Measurements from ENCODE around the gene KIF14. TPM values are rescaled to one million over a fixed set of nuclear protein-coding genes. Genes with fewer than 3 reads are reported as not detected.

Gene KIF14
- total and polyA plus RNA-seq, 2 of the 13 experiments (the other 11 are each of a cell fraction or from before 2014, with no cell fraction given) = 3.3 to 11.2 TPM

DNA sequence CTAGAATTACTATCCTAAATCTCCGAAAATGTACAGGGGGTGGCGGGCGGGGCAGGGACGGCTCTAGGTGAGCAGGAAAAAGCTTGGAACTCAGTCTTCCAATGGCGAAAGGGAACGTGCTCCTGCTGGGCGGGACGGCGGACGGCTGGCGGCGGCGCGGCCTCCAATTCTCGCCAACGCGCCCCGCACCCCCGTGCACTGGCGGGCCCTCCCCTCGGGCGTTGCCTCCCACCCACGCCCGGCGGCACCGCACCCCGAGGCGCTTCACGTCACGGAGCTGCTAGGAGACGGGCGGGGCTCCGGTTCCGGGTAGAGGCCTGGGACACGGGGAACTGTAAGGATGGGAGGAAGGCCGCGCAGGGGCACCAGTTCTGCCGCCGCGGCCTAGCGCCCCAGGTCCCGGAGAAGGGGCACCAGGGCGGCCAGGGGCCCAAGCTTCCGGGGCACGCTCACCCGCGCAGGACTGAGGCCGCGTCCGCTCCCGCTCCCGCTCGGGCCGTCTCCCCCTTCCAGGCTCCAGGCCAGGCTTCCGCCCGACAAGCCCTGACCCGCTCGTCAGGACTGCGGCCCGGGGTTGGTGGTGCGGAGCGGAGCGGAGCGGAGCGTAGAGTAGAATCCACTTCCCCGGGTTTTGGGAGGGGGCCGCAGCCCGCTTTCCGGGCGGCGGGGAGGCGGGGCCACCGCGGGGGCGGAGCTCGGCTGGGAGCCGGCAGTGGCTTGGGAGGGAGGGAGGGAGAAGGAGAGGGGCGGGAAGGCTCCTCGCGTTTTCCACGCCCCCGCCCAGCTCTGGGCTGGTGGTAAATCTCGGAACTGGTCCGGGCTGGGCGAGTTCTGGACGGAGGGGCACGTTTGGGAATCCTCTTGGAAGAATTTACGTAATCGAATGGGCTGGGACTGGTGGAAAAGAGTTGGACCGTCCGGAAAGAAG is 49.0 kb upstream of the KIF14 start, which contains the start of gene DDX59:
TSS of gene DDX59 (minus strand) at position 594 of the 928 bp plus-strand sequence. CDS start 3,167 bp downstream, outside the sequence.
- CTCF ChIA-PET (ENCODE audit: low intra/inter-chr PET ratio, low total read pairs) = no interaction called here
- H2AFZ ChIP-seq (ENCODE audit: low read length) = peak within 1 kb of the TSS; percentile 80
- BruUV-seq (replicated peaks) = no TSS peak
- in situ Hi-C loops (cut with HindIII; ENCODE audit: extremely low pct_ligation_motif_present, low pct_unique_long_range_greater_than_20kb) = no loop called here
- H3K27me3 ChIP-seq (ENCODE audit: control insufficient read depth in 1 of 2, insufficient read depth in 2 of 2, low read length in 2 of 2) = no peaks in the 10 kb centered on the region
- POLR2A ChIA-PET = interaction anchor here (0.7 to 2.3 kb wide), 28 partner anchors 10 to 488 kb away, joined by 3 to 30 read pairs (median 4); partner anchors contain the start of genes CAMSAP2 and KIF14
- ATAC-seq (peak; percentile 93), DNase-seq (ENCODE audit: low spot score) (peak; percentile 94), FAIRE-seq (peak; percentile 48)
- peak within 1 kb of the TSS; percentile 83 for H3K4me2 ChIP-seq (ENCODE audit: low read depth, low read length)
- peak within 1 kb of the TSS; percentile 98 for H3K27ac ChIP-seq (ENCODE audit: extremely low read length, insufficient read depth, low read length)
- under 1% methylated on average over 27 of the region's 91 CpGs for WGBS (ENCODE audit: low lambda C conversion rate)
- H3K9ac ChIP-seq (ENCODE audit: insufficient read depth, low read depth, low read length) = peak within 1 kb of the TSS; percentile 97
- peaks cover 0 to 12% of the 10 kb centered on the region in 2 experiments for H3K36me3 ChIP-seq (replicated peaks in 1 of 2; ENCODE audit: control insufficient read depth in 1 of 2, insufficient read depth in 2 of 2, low read length in 2 of 2)
- peaks cover 18% of the 10 kb centered on the region for H3K4me1 ChIP-seq (ENCODE audit: insufficient read depth, low read length)
- H3K9me3 ChIP-seq (ENCODE audit: low read length) = no peaks in the 10 kb centered on the region
- H4K20me1 ChIP-seq (ENCODE audit: insufficient read depth, low read length) = no peaks in the 10 kb centered on the region
- intact Hi-C loops (cut with micrococcal nuclease; ENCODE audit: unreplicated experiment) = loop anchor here (2.0 kb wide), 3 partner anchors 49 to 133 kb away; partner anchors contain the start of genes CAMSAP2 and KIF14
- peak within 1 kb of the TSS; percentile 86 to 94 (median 87) for H3K4me3 ChIP-seq (replicated peaks in 1 of 3; ENCODE audit: insufficient read depth in 1 of 3, low read depth in 2 of 3, low read length in 3 of 3)
- H3K79me2 ChIP-seq (ENCODE audit: insufficient read depth, low read length) = peaks cover 9% of the 10 kb centered on the region
- TF ChIP-seq, protein P1, sequence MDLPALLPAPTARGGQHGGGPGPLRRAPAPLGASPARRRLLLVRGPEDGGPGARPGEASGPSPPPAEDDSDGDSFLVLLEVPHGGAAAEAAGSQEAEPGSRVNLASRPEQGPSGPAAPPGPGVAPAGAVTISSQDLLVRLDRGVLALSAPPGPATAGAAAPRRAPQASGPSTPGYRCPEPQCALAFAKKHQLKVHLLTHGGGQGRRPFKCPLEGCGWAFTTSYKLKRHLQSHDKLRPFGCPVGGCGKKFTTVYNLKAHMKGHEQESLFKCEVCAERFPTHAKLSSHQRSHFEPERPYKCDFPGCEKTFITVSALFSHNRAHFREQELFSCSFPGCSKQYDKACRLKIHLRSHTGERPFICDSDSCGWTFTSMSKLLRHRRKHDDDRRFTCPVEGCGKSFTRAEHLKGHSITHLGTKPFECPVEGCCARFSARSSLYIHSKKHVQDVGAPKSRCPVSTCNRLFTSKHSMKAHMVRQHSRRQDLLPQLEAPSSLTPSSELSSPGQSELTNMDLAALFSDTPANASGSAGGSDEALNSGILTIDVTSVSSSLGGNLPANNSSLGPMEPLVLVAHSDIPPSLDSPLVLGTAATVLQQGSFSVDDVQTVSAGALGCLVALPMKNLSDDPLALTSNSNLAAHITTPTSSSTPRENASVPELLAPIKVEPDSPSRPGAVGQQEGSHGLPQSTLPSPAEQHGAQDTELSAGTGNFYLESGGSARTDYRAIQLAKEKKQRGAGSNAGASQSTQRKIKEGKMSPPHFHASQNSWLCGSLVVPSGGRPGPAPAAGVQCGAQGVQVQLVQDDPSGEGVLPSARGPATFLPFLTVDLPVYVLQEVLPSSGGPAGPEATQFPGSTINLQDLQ (CRISPR knock-in tag; IDR thresholded peaks at IDR 0.05) = 0 out of 2 replicates have a peak, but pooled peaks have one; percentile 48
- TF ChIP-seq ZNF326 (CRISPR knock-in tag; IDR thresholded peaks at IDR 0.05; ENCODE audit: borderline replicate concordance) (no peak), CENPT (CRISPR knock-in tag; IDR thresholded peaks at IDR 0.05; ENCODE audit: low read depth) (no peak), NR3C1 (CRISPR knock-in tag; IDR thresholded peaks at IDR 0.05) (no peak), GABPB1 (CRISPR knock-in tag; IDR thresholded peaks at IDR 0.05) (peak; percentile 91), ZNF17 (CRISPR knock-in tag; IDR thresholded peaks at IDR 0.05) (no peak), ZNF589 (CRISPR knock-in tag; conservative IDR thresholded peaks at IDR 0.05) (no peak; the same call in 1 of the 2 replicates)
- TF ChIP-seq, protein P2, sequence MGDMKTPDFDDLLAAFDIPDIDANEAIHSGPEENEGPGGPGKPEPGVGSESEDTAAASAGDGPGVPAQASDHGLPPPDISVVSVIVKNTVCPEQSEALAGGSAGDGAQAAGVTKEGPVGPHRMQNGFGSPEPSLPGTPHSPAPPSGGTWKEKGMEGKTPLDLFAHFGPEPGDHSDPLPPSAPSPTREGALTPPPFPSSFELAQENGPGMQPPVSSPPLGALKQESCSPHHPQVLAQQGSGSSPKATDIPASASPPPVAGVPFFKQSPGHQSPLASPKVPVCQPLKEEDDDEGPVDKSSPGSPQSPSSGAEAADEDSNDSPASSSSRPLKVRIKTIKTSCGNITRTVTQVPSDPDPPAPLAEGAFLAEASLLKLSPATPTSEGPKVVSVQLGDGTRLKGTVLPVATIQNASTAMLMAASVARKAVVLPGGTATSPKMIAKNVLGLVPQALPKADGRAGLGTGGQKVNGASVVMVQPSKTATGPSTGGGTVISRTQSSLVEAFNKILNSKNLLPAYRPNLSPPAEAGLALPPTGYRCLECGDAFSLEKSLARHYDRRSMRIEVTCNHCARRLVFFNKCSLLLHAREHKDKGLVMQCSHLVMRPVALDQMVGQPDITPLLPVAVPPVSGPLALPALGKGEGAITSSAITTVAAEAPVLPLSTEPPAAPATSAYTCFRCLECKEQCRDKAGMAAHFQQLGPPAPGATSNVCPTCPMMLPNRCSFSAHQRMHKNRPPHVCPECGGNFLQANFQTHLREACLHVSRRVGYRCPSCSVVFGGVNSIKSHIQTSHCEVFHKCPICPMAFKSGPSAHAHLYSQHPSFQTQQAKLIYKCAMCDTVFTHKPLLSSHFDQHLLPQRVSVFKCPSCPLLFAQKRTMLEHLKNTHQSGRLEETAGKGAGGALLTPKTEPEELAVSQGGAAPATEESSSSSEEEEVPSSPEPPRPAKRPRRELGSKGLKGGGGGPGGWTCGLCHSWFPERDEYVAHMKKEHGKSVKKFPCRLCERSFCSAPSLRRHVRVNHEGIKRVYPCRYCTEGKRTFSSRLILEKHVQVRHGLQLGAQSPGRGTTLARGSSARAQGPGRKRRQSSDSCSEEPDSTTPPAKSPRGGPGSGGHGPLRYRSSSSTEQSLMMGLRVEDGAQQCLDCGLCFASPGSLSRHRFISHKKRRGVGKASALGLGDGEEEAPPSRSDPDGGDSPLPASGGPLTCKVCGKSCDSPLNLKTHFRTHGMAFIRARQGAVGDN (CRISPR knock-in tag; IDR thresholded peaks at IDR 0.05) = peak; percentile 91
- TF ChIP-seq, protein P3, sequence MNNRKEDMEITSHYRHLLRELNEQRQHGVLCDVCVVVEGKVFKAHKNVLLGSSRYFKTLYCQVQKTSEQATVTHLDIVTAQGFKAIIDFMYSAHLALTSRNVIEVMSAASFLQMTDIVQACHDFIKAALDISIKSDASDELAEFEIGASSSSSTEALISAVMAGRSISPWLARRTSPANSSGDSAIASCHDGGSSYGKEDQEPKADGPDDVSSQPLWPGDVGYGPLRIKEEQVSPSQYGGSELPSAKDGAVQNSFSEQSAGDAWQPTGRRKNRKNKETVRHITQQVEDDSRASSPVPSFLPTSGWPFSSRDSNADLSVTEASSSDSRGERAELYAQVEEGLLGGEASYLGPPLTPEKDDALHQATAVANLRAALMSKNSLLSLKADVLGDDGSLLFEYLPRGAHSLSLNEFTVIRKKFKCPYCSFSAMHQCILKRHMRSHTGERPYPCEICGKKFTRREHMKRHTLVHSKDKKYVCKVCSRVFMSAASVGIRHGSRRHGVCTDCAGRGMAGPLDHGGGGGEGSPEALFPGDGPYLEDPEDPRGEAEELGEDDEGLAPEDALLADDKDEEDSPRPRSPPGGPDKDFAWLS (CRISPR knock-in tag; IDR thresholded peaks at IDR 0.05; ENCODE audit: borderline replicate concordance) = no peak
- TF ChIP-seq, protein P4, sequence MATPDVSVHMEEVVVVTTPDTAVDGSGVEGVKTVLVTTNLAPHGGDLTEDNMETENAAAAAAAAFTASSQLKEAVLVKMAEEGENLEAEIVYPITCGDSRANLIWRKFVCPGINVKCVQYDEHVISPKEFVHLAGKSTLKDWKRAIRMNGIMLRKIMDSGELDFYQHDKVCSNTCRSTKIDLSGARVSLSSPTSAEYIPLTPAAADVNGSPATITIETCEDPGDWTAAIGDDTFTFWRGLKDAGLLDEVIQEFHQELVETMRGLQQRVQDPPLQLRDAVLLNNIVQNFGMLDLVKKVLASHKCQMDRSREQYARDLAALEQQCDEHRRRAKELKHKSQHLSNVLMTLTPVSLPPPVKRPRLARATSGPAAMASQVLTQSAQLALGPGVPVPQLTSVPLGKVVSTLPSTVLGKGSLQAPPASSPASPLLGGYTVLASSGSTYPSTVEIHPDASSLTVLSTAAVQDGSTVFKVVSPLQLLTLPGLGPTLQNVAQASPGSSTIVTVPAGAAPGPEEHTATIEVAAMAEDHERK (CRISPR knock-in tag; IDR thresholded peaks at IDR 0.05; ENCODE audit: low read depth) = no peak
